KOPT-K1 (cell line): ENCODE data around the gene NRG3.

ENCODE experiments used
- H3K27ac ChIP-seq: fragments of 200-600 bp; sonication (generic); 2 replicates; pipeline ENCODE4 v1.5.1; 2016; ENCODE audit warnings: antibody characterized with exemption, mild to moderate bottlenecking, low read depth, low read length; ENCODE audit not compliant: poor library complexity, severe bottlenecking
- H3K36me3 ChIP-seq: fragments of 200-600 bp; sonication (generic); 2 replicates; pipeline ENCODE4 v1.5.1; 2017; ENCODE audit warnings: antibody characterized with exemption, mild to moderate bottlenecking, low read length, moderate library complexity; ENCODE audit not compliant: insufficient read depth
- H3K9me3 ChIP-seq: fragments of 200-600 bp; sonication (generic); 2 replicates; pipeline ENCODE4 v1.5.1; 2017; ENCODE audit warnings: antibody characterized with exemption, low read length, mild to moderate bottlenecking; ENCODE audit not compliant: insufficient read depth, poor library complexity, severe bottlenecking

Gene NRG3

DNA sequence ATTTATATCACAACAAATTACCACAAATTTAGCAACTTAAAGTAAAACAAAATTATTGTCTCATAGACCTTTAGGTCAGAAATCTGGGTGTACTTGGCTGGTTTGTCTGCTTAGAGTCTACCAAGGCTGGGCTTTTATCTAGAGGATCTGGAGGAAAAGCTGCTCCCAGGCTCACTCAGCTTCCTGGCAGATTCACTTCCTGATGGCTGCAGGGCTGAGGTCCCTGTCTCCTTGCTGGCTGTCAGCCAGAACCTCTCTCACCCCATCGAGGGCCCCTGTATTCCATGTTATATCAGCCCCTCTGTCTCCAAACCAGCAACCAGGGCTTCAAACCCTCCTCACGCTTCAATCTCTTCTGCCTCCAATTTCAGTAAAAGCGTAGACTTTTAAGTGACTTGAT lies 734.9 kb downstream of the NRG3 start:
- Histone ChIP-seq H3K36me3 (no peaks in the 10 kb centered on the region), H3K9me3 (no peaks in the 10 kb centered on the region), H3K27ac (no peak overlapping the region)

DNA sequence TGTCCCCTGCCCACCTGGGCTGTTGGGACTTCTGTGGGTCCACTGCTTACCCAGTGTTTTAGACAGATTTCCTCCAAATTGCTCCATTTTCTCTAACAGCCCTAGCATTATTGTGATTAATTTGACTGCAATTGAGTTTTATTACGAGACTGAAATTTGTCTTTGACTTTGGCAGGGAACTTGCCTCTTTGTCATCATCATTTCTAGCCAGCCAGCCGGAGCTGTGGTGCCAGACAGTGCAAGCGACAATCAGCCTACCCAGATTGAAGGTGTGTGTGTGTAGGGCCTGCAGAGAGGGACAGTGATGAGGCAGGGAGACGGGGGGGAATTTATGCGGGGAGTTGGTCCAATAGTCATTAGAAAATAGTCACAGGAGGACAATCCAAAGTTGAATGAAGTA lies 743.0 kb downstream of the NRG3 start:
- Histone ChIP-seq H3K27ac (no peak overlapping the region), H3K36me3 (no peaks in the 10 kb centered on the region), H3K9me3 (no peaks in the 10 kb centered on the region)

DNA sequence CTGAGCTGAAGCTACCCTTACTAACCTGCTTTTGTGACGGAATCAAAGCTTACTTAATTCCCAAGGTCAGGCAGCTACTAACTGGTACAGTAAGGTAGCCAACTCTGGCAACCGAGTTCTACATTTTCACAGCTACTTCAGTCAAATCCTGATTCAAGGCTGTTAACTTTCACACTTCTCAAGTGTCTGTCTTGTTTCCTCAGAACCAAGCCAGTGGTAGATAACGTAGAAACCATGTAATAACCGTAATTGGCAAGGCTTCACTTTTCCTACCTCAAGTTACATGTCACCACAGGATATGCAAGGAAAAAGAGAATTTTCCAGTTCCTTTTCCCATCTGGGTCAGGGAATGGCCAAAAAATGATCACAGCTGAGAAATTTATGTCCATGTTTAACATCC lies 746.7 kb downstream of the NRG3 start:
- no peaks in the 10 kb centered on the region for H3K9me3 ChIP-seq
- H3K36me3 ChIP-seq, result no peaks in the 10 kb centered on the region
- no peak overlapping the region for H3K27ac ChIP-seq

DNA sequence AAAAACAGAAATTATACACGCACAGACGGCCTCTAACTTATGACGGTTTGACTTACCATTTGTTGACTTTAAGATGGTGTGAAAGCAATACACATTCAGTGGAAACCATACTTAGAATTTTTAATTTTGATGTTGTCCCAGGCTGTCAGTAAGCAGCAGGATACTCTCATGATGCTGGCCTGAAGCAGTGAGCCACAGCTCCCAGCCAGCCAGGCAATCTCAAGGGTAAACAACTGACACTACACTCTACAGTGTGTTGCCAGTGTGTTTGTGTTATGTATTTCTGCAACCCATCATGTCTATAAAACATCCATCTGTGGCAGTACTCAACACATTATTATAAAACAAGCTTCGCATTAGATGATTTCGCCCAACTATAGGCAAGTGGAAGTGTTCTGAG lies 747.5 kb downstream of the NRG3 start:
- H3K27ac ChIP-seq, result no peak overlapping the region
- H3K9me3 ChIP-seq, result no peaks in the 10 kb centered on the region
- H3K36me3 ChIP-seq, result no peaks in the 10 kb centered on the region

DNA sequence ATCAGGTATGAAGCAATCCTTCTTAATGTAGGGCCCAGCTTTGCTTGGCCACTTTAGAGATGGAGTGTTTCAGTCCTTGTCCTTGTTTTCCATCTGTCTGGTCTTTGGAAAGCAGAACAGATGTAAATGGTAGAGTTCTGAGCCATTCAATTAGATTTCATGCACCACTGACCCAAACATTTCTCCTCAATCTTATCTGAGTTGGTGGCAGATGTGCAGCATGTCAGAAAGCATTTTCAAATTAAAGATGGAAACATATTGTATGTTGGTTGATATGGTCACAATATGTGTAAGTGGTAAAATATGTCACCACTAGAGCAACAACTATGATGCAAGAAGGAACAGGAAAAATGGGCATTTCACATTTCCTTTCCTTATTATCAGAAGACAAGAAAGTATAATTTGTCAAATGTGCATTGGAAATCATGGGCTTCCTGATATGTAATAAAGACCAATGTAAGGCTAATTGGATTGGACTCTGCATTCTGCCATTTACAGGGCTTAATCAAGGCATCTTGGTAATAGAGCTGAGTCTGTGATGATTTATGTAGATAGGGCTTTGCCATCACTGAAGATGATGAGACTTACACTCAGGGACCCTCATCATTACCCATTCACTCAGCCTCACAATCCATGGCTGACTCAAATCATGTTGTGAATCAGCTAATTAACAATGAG lies 750.7 kb downstream of the NRG3 start:
- Histone ChIP-seq H3K9me3 (no peaks in the 10 kb centered on the region), H3K27ac (no peak overlapping the region), H3K36me3 (no peaks in the 10 kb centered on the region)

DNA sequence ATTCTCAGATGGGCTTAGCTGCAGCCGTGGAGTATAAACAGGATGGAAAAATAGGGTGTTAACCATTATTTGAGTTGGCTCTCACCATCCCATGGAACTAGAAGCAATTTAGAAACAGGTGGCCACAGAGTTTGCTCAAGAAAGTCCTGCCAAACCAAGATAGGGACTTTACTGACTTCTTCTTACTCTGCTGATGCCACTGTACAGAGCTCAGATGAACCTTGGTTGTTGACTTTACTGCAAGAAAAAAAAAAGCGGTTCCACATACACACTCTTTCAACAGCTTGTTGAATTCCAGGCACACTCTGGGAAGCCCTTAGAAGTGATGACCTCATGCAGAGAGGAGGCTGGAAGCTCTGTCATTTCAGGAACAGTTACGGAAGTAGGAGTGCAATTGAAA lies 753.4 kb downstream of the NRG3 start:
- no peak overlapping the region for H3K27ac ChIP-seq
- H3K36me3 ChIP-seq, result no peaks in the 10 kb centered on the region
- H3K9me3 ChIP-seq, result no peaks in the 10 kb centered on the region

DNA sequence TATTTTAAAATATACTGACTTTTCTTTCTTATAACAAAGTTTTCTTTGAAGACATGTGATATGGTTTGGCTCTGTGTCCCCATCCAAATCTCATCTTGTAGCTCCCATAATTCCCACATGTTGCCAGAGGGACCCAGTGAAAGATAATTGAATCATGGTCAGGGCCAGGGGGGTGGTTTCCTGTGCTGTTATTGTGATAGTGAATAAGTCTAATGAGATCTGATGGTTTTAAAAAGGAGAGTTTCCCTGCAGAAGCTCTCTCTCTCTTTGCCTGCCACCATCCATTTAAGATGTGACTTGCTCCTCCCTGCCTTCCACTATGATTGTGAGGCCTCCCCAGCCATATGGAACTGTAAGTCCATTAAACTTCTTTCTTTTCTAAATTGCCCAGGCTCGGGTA lies 768.1 kb downstream of the NRG3 start:
- Histone ChIP-seq H3K9me3 (no peaks in the 10 kb centered on the region), H3K27ac (no peak overlapping the region), H3K36me3 (no peaks in the 10 kb centered on the region)

DNA sequence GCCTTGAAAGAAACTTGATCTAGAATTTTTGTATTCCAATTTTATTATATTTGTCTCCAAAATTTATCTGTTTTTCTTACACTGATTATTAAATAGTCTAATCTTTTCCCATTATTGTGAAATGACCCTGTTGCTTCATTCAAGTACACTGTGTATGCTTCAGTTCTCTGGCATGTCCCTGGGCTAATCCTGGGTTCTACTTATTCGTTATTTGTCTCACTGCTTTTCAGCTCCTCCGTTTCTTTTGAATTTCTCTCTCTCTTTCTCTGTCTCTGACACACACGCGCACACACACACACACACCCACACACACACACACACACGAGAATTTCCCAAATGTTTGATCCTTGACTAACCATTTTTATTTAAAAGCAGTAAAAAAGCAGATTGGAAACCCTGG lies 768.6 kb downstream of the NRG3 start:
- Histone ChIP-seq H3K9me3 (no peaks in the 10 kb centered on the region), H3K27ac (no peak overlapping the region), H3K36me3 (no peaks in the 10 kb centered on the region)

DNA sequence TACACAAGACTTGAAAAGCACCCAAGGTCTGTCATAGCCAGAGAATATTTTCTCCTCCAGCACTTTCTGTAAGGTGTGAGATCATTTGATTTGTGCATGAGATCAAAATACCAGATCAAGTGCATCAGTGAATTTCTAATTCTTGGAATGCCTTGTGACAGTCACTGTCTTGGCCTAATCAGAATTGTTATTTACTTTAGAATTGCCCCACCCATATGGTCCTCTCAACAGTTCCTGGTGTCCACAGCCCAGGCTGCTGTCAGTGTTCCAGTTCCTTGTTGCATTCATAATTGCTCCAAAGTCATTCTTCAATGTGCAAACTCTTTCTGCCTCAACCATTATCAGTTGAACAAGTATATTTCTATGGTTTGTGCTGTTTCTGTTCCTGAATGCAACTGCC lies 770.2 kb downstream of the NRG3 start:
- Histone ChIP-seq H3K9me3 (no peaks in the 10 kb centered on the region), H3K27ac (no peak overlapping the region), H3K36me3 (no peaks in the 10 kb centered on the region)

DNA sequence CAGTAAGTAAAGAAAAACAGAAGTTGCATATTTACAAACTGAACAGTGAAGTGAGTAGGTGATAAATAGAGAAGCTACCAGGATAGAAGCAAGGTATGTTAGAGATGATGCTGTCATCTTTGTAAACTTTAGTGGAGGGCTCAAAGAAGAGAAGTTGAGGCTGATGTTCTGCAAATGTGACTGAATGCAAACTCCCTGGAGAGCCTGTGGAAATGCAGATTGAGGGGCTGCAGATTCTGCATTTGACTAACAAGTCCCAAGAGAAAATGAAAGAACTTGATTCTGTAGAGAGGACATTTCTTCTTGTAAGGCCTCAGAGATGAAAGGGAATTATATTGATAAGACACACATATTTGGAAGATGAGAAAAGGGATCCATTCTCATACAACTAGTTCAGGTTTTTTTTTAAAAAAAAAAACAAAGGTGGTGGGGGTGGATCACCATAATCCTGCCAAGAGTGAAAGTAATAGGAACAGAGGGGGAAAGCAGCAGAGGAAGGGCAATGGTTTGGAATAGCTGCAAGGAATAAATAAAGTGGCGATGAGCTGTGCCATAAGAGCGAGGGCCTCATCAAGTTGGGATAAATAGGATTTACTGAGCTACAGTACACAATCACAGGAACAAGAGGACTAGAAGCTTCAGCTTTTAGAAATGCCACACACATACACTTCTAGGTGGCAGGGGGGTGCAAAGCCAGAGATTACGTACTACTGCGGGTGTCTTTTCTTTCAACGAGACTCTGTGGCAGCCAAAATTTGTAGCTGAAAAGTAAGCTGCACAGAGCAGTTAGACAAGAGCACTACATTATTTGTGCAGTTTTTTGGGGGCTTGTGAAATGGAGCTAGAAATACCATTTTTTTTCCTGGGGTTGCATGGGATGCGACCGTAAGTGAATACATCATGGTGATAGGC lies 778.5 kb downstream of the NRG3 start:
- no peaks in the 10 kb centered on the region for H3K36me3 ChIP-seq
- H3K9me3 ChIP-seq, result no peaks in the 10 kb centered on the region
- no peak overlapping the region for H3K27ac ChIP-seq

DNA sequence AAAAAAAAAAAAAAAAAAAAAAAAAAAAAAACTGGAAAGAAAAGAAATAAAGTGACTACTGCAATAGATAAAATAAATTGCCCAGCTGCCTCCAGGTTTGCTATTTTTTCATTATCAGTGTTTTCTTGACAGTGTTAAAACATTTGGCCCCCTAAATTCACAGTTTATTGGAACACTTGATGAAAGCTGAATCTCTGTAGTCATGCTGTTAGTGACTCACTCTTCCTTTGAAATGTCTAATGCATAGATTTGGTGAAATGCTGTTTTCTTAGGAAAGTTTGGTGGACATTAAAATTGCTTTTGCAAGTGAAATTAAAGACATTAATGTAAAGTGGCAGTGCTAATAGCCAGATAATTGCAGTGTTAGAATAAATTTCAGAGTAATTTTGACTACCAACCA lies 785.2 kb downstream of the NRG3 start:
- no peaks in the 10 kb centered on the region for H3K9me3 ChIP-seq
- H3K27ac ChIP-seq, result no peak overlapping the region
- no peaks in the 10 kb centered on the region for H3K36me3 ChIP-seq

DNA sequence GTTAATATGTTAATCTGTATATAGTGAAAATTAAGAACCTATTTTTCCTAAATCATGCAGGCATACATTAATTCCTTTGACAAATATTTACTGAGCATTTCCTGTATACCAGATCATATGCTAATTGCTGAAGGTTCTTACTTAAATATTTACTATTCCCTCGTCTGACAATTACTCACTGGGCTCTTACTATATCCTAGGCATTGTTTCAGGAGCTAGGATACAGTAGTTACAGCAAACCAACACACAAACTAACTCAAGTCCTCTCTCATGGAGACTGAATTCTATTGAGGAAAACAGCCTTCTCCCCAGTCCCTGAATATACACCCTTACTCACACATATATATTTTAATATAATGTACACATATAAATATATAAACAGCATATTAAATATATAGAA lies 786.0 kb downstream of the NRG3 start:
- no peak overlapping the region for H3K27ac ChIP-seq
- H3K36me3 ChIP-seq, result no peaks in the 10 kb centered on the region
- H3K9me3 ChIP-seq, result no peaks in the 10 kb centered on the region

DNA sequence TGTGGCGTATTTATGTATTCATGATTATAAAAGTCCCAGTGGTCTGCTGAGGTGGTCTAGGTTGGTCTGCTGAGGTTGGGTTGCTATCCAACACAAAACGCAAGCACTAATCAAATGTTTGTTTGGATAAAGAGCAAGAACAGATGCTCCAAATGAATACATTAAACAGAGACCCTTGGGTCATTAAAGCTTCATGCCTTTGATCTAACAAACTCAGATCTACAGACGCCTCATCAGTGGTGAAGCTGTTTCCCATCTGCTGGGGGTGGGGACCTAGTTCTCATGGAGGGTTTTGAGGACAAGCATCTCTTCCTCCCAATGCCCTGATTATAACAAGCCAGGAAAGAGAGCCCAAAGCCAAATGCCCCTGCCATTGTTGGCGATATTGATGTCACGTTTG lies 786.7 kb downstream of the NRG3 start:
- Histone ChIP-seq H3K9me3 (no peaks in the 10 kb centered on the region), H3K27ac (no peak overlapping the region), H3K36me3 (no peaks in the 10 kb centered on the region)

DNA sequence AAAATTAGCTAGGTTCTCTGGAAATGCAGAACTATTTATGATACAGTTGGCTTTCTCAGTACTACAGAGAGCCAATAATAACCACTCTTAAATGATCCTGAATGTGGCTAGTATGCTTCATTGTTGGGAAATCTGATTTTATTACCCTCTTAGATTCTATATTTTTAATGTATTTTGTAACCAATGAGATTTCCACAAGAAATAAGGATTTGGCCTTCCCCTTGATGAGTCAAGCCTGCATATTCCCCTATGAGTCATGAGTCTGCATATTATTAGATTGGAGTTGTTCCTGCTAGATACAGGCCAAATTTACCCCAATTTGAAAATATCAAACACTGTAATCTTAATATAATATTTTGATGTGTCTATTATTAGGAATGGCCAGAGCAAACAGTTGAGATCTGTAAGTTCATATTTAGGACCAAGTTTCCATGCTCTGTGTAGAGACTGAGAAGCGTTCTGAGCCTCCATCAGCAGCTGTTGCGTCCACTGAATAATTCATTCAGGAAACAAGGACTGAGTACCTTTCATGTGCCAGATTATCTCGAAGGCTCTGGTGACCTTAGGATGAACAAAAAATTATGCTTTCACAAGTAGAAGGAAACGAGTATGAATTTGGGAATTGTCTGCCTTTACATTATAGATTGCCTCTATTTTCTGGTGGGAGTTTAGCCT lies 793.4 kb downstream of the NRG3 start:
- no peaks in the 10 kb centered on the region for H3K36me3 ChIP-seq
- H3K27ac ChIP-seq, result no peak overlapping the region
- no peaks in the 10 kb centered on the region for H3K9me3 ChIP-seq

DNA sequence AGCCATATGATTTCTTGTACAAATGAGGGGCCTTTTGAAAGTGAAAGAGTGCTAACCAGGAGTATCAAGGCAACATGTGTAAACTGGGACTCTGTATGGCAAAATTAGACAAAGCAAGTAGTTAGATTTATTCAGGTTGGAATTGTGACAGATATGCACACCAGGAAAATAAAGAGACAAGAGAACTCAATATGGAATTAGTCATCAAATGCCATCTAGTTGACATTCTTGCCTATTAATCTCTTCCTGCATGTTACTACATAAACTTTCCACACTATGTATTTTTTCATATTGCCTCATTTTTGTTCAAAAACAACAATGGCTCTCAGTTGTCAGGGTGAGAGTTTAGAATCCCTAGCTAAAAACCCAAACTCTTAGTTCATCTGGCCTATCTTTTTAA lies 799.0 kb downstream of the NRG3 start:
- no peaks in the 10 kb centered on the region for H3K36me3 ChIP-seq
- no peaks in the 10 kb centered on the region for H3K9me3 ChIP-seq
- H3K27ac ChIP-seq, result no peak overlapping the region
